Measurements from ENCODE around the gene KRT10.
"Not testable (repeated sequence)": the region's sequence is repeated elsewhere in the genome, so short reads cannot be mapped to it uniquely, and the experiment has no call there.

The KRT10 gene

GRCh38 chr17:40822132-40822812 lies at the start of gene KRT10:
KRT10 (minus strand) TSS chr17:40822614; CDS start chr17:40822585, 29 bp downstream.
- Histone ChIP-seq H3K27me3 (replicated peaks; ENCODE audit: control insufficient read depth, insufficient read depth, low read length) (no peaks in the 10 kb centered on the region), H3K4me3 (ENCODE audit: low read length) (no peak within 1 kb of the TSS), H3K4me1 (ENCODE audit: control insufficient read depth, insufficient read depth, low read length) (peaks cover 27% of the 10 kb centered on the region), H3K9ac (ENCODE audit: low read length) (no peak within 1 kb of the TSS), H3K9me3 (ENCODE audit: control insufficient read depth, low read length) (no peaks in the 10 kb centered on the region), H3K36me3 (ENCODE audit: control insufficient read depth, insufficient read depth, low read length, severe bottlenecking) (peaks cover 6% of the 10 kb centered on the region)
- no peak for DNase-seq (ENCODE audit: low read depth)

GRCh38 chr17:40871316-40871715 lies 48.9 kb upstream of the KRT10 start:
- Histone ChIP-seq H3K9ac (ENCODE audit: low read length) (peak overlapping the region; percentile 1), H3K9me3 (ENCODE audit: control insufficient read depth, low read length) (no peaks in the 10 kb centered on the region), H3K4me3 (ENCODE audit: low read length) (no peak overlapping the region), H3K36me3 (ENCODE audit: control insufficient read depth, insufficient read depth, low read length, severe bottlenecking) (no peaks in the 10 kb centered on the region), H3K27me3 (replicated peaks; ENCODE audit: control insufficient read depth, insufficient read depth, low read length) (no peaks in the 10 kb centered on the region), H3K4me1 (ENCODE audit: control insufficient read depth, insufficient read depth, low read length) (peaks cover 20% of the 10 kb centered on the region)
- DNase-seq (ENCODE audit: low read depth): no peak

GRCh38 chr17:40870136-40870535 lies 47.7 kb upstream of the KRT10 start:
- no peaks in the 10 kb centered on the region for H3K9me3 ChIP-seq (ENCODE audit: control insufficient read depth, low read length)
- H3K27me3 ChIP-seq (replicated peaks; ENCODE audit: control insufficient read depth, insufficient read depth, low read length): no peaks in the 10 kb centered on the region
- no peak for DNase-seq (ENCODE audit: low read depth)
- no peak overlapping the region for H3K4me3 ChIP-seq (ENCODE audit: low read length)
- no peaks in the 10 kb centered on the region for H3K36me3 ChIP-seq (ENCODE audit: control insufficient read depth, insufficient read depth, low read length, severe bottlenecking)
- H3K4me1 ChIP-seq (ENCODE audit: control insufficient read depth, insufficient read depth, low read length): peaks cover 20% of the 10 kb centered on the region
- H3K9ac ChIP-seq (ENCODE audit: low read length): no peak overlapping the region

GRCh38 chr17:40866838-40867237 lies 44.4 kb upstream of the KRT10 start, which contains the start of gene KRT12:
KRT12 (minus strand) TSS chr17:40867223; CDS start chr17:40867186, 37 bp downstream.
- no peaks in the 10 kb centered on the region for H3K27me3 ChIP-seq (replicated peaks; ENCODE audit: control insufficient read depth, insufficient read depth, low read length)
- H3K4me1 ChIP-seq (ENCODE audit: control insufficient read depth, insufficient read depth, low read length): peaks cover 15% of the 10 kb centered on the region
- no peak for DNase-seq (ENCODE audit: low read depth)
- H3K4me3 ChIP-seq (ENCODE audit: low read length): no peak within 1 kb of the TSS
- no peaks in the 10 kb centered on the region for H3K9me3 ChIP-seq (ENCODE audit: control insufficient read depth, low read length)
- no peaks in the 10 kb centered on the region for H3K36me3 ChIP-seq (ENCODE audit: control insufficient read depth, insufficient read depth, low read length, severe bottlenecking)
- no peak within 1 kb of the TSS for H3K9ac ChIP-seq (ENCODE audit: low read length)

- no peak overlapping the region for H3K9ac ChIP-seq (ENCODE audit: low read length)
These were observed 42.4 kb upstream of the KRT10 start for GRCh38 chr17:40864661-40865390.

DNA sequence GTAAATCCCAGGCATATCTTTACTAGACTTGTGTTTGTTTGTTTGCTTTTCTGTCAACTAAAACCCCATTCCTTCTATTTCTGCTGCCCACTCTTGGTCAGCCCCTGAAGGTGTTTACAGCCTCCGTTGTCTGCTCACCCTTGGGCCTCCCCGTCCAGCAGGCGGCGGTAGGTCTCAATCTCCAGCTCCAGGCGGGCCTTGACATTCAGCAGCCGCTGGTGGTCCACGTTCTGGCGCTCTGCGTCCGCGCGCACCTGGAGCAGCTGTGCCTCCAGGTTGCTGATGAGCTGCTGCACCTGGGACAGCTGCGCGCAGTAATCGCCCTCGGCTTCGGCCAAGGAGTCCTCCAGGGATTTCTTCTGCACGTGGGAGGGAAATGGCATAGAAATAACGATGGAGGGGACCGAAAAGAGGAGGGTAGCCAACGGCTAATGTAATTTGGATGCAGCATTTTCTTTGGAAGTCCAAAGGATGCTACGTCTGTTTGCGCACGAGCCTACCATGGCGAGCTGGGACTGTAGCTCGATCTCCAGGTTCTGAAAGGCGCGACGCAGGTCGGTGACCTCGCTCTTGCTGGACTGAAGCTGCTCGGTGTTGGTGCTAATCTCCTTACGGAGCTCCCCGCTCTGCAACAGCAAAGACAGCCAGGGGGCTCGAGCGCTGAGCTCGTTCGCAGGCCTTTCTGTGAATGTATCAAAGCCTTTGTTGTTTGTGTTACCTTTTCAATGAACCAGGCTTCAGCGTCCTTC lies 40.7 kb upstream of the KRT10 start:
- no peak overlapping the region for H3K4me3 ChIP-seq (ENCODE audit: low read length)
- H3K36me3 ChIP-seq (ENCODE audit: control insufficient read depth, insufficient read depth, low read length, severe bottlenecking): no peaks in the 10 kb centered on the region
- DNase-seq (ENCODE audit: low read depth): no peak
- peaks cover 14% of the 10 kb centered on the region for H3K4me1 ChIP-seq (ENCODE audit: control insufficient read depth, insufficient read depth, low read length)
- no peaks in the 10 kb centered on the region for H3K9me3 ChIP-seq (ENCODE audit: control insufficient read depth, low read length)
- H3K27me3 ChIP-seq (replicated peaks; ENCODE audit: control insufficient read depth, insufficient read depth, low read length): no peaks in the 10 kb centered on the region
- H3K9ac ChIP-seq (ENCODE audit: low read length): no peak overlapping the region

More at GRCh38 chr17:40864661-40865390, 42.4 kb upstream of the KRT10 start:
- no peak for DNase-seq (ENCODE audit: low read depth)
- Histone ChIP-seq H3K9me3 (ENCODE audit: control insufficient read depth, low read length) (no peaks in the 10 kb centered on the region), H3K27me3 (replicated peaks; ENCODE audit: control insufficient read depth, insufficient read depth, low read length) (no peaks in the 10 kb centered on the region), H3K4me1 (ENCODE audit: control insufficient read depth, insufficient read depth, low read length) (peaks cover 13% of the 10 kb centered on the region), H3K4me3 (ENCODE audit: low read length) (no peak overlapping the region), H3K36me3 (ENCODE audit: control insufficient read depth, insufficient read depth, low read length, severe bottlenecking) (no peaks in the 10 kb centered on the region)

GRCh38 chr17:40859536-40859935 lies 37.1 kb upstream of the KRT10 start:
- Histone ChIP-seq H3K27me3 (replicated peaks; ENCODE audit: control insufficient read depth, insufficient read depth, low read length) (no peaks in the 10 kb centered on the region), H3K4me3 (ENCODE audit: low read length) (no peak overlapping the region), H3K9me3 (ENCODE audit: control insufficient read depth, low read length) (no peaks in the 10 kb centered on the region), H3K4me1 (ENCODE audit: control insufficient read depth, insufficient read depth, low read length) (peaks cover 26% of the 10 kb centered on the region), H3K36me3 (ENCODE audit: control insufficient read depth, insufficient read depth, low read length, severe bottlenecking) (no peaks in the 10 kb centered on the region), H3K9ac (ENCODE audit: low read length) (no peak overlapping the region)
- no peak for DNase-seq (ENCODE audit: low read depth)

GRCh38 chr17:40858667-40859066 lies 36.3 kb upstream of the KRT10 start:
- DNase-seq (ENCODE audit: low read depth); H3K9ac ChIP-seq (ENCODE audit: low read length); H3K27me3 ChIP-seq (replicated peaks; ENCODE audit: control insufficient read depth, insufficient read depth, low read length); H3K9me3 ChIP-seq (ENCODE audit: control insufficient read depth, low read length); H3K4me3 ChIP-seq (ENCODE audit: low read length); H3K36me3 ChIP-seq (ENCODE audit: control insufficient read depth, insufficient read depth, low read length, severe bottlenecking): not testable (repeated sequence)
- peaks cover 35% of the 10 kb centered on the region for H3K4me1 ChIP-seq (ENCODE audit: control insufficient read depth, insufficient read depth, low read length)

- Histone ChIP-seq H3K36me3 (ENCODE audit: control insufficient read depth, insufficient read depth, low read length, severe bottlenecking) (no peaks in the 10 kb centered on the region), H3K27me3 (replicated peaks; ENCODE audit: control insufficient read depth, insufficient read depth, low read length) (no peaks in the 10 kb centered on the region), H3K9ac (ENCODE audit: low read length) (peak overlapping the region; percentile 69), H3K4me3 (ENCODE audit: low read length) (no peak overlapping the region), H3K4me1 (ENCODE audit: control insufficient read depth, insufficient read depth, low read length) (peaks cover 46% of the 10 kb centered on the region), H3K9me3 (ENCODE audit: control insufficient read depth, low read length) (no peaks in the 10 kb centered on the region)
- DNase-seq (ENCODE audit: low read depth): peak; percentile 77
These were observed 35.1 kb upstream of the KRT10 start for GRCh38 chr17:40857535-40857934.

DNA sequence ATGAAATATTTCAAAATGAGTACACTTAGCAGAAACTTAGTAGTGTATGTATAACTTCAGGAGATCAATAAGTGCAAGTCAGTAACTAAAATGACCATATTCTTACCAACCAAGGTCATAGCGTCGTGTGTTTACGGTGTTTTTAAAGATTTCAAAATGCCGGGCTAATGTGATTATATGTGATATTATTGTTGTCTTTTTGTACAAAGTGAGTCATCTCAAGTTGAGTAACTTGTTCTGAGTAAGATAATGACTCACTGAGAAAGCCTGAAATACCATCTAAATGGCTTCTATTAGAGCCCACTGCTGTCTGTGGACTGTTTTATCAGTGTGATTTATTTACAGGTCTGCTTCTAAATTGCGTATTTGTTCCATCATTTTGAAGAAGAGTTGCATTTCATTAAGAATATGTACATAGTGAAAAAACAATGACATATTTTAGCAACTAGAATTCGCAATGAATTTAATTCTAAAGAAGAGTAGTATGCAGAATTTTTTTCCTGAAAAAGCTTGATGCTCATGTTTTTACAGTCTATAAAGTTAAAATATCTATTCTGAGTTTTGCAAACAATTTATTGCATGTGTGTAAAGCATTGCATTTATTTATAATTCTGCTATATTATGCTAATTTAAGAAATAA lies 31.9 kb upstream of the KRT10 start:
- DNase-seq (ENCODE audit: low read depth): peak; percentile 93
- no peaks in the 10 kb centered on the region for H3K9me3 ChIP-seq (ENCODE audit: control insufficient read depth, low read length)
- peaks cover 57% of the 10 kb centered on the region for H3K4me1 ChIP-seq (ENCODE audit: control insufficient read depth, insufficient read depth, low read length)
- no peaks in the 10 kb centered on the region for H3K27me3 ChIP-seq (replicated peaks; ENCODE audit: control insufficient read depth, insufficient read depth, low read length)
- H3K36me3 ChIP-seq (ENCODE audit: control insufficient read depth, insufficient read depth, low read length, severe bottlenecking): no peaks in the 10 kb centered on the region
- no peak overlapping the region for H3K9ac ChIP-seq (ENCODE audit: low read length)
- peak overlapping the region; percentile 50 for H3K4me3 ChIP-seq (ENCODE audit: low read length)

DNA sequence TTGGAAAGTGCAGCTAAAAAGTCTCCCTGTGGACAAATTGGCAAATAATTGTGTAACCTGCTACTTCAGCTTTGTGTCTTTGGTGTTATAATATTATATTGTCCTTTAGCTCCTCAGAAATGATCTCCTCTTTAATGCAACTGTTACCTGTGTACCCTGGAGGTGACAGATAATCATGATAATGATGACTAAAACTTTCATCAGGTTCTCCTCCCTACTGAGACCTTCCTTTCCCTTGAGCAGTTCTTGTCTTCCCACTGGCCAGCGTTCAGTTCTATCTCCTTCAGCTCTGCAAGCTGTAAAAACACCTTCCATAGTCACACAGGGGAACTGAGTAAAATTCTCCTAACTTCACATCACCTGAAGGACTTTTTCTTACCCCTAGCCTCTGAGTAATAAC lies 29.9 kb upstream of the KRT10 start:
- Histone ChIP-seq H3K9me3 (ENCODE audit: control insufficient read depth, low read length) (no peaks in the 10 kb centered on the region), H3K4me3 (ENCODE audit: low read length) (no peak overlapping the region), H3K27me3 (replicated peaks; ENCODE audit: control insufficient read depth, insufficient read depth, low read length) (no peaks in the 10 kb centered on the region), H3K36me3 (ENCODE audit: control insufficient read depth, insufficient read depth, low read length, severe bottlenecking) (no peaks in the 10 kb centered on the region), H3K4me1 (ENCODE audit: control insufficient read depth, insufficient read depth, low read length) (peaks cover 48% of the 10 kb centered on the region), H3K9ac (ENCODE audit: low read length) (no peak overlapping the region)
- DNase-seq (ENCODE audit: low read depth): no peak

Measured in adipocyte (in vitro differentiated cells).